ENCODE measurements around the gene SLC13A4.
"Not testable (repeated sequence)": the region's sequence is repeated elsewhere in the genome, so short reads cannot be mapped to it uniquely, and the experiment has no call there.

The SLC13A4 gene, protein sequence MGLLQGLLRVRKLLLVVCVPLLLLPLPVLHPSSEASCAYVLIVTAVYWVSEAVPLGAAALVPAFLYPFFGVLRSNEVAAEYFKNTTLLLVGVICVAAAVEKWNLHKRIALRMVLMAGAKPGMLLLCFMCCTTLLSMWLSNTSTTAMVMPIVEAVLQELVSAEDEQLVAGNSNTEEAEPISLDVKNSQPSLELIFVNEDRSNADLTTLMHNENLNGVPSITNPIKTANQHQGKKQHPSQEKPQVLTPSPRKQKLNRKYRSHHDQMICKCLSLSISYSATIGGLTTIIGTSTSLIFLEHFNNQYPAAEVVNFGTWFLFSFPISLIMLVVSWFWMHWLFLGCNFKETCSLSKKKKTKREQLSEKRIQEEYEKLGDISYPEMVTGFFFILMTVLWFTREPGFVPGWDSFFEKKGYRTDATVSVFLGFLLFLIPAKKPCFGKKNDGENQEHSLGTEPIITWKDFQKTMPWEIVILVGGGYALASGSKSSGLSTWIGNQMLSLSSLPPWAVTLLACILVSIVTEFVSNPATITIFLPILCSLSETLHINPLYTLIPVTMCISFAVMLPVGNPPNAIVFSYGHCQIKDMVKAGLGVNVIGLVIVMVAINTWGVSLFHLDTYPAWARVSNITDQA

GRCh38 chr7:135728136-135728669, at the start of gene SLC13A4:
Gene SLC13A4 (minus strand): TSS chr7:135728186. CDS start chr7:135727496, 690 bp downstream.
- no peak within 1 kb of the TSS for H3K27ac ChIP-seq
- DNase-seq (ENCODE audit: low spot score) = no peak
- ChIA-PET POLR2A (ENCODE audit: low non-redundant PET) (no interaction called here), CTCF (interaction anchor here (0.5 kb wide), 1 partner anchor 10 kb away, joined by 3 read pairs; no protein-coding TSS in a partner anchor)
- TF ChIP-seq, protein P1, sequence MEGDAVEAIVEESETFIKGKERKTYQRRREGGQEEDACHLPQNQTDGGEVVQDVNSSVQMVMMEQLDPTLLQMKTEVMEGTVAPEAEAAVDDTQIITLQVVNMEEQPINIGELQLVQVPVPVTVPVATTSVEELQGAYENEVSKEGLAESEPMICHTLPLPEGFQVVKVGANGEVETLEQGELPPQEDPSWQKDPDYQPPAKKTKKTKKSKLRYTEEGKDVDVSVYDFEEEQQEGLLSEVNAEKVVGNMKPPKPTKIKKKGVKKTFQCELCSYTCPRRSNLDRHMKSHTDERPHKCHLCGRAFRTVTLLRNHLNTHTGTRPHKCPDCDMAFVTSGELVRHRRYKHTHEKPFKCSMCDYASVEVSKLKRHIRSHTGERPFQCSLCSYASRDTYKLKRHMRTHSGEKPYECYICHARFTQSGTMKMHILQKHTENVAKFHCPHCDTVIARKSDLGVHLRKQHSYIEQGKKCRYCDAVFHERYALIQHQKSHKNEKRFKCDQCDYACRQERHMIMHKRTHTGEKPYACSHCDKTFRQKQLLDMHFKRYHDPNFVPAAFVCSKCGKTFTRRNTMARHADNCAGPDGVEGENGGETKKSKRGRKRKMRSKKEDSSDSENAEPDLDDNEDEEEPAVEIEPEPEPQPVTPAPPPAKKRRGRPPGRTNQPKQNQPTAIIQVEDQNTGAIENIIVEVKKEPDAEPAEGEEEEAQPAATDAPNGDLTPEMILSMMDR (conservative IDR thresholded peaks at IDR 0.05; ENCODE audit: low read depth) = no peak

DNA sequence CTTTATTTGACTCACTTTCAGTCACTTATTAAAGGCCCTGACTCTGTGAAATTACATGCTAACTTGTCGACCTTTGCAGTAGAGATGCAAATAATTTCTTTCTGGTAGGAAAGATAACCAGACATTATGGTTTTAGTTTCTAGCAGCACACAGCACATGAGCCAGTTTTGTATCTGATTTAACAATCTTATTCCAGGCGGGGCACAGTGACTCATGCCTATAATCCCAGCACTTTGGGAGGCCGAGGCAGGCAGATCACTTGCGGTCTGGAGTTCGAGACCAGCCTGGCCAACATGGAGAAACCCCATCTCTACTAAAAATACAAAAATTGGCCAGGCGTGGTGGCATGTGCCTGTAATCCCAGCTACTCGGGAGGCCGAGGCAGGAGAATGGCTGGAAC, 47.9 kb upstream of the SLC13A4 start:
- POLR2A ChIA-PET (ENCODE audit: low non-redundant PET); H3K27ac ChIP-seq; DNase-seq (ENCODE audit: low spot score); CTCF ChIA-PET: not testable (repeated sequence)

GRCh38 chr7:135775230-135775629, 47.2 kb upstream of the SLC13A4 start:
- ChIA-PET CTCF (no interaction called here), POLR2A (ENCODE audit: low non-redundant PET) (no interaction called here)
- TF ChIP-seq, protein P1 (conservative IDR thresholded peaks at IDR 0.05; ENCODE audit: low read depth) = no peak
- no peak for DNase-seq (ENCODE audit: low spot score)
- H3K27ac ChIP-seq = no peak overlapping the region

GRCh38 chr7:135774284-135774683, 46.3 kb upstream of the SLC13A4 start:
- H3K27ac ChIP-seq = peak overlapping the region; percentile 45; the same call in 1 of the 2 replicates
- peak; percentile 72 for DNase-seq (ENCODE audit: low spot score)
- POLR2A ChIA-PET (ENCODE audit: low non-redundant PET) = no interaction called here
- CTCF ChIA-PET = no interaction called here
- TF ChIP-seq, protein P1 (conservative IDR thresholded peaks at IDR 0.05; ENCODE audit: low read depth) = no peak

- ChIA-PET CTCF (interaction anchor here (0.6 kb wide), 1 partner anchor 333 kb away, joined by 4 read pairs; no protein-coding TSS in a partner anchor), POLR2A (ENCODE audit: low non-redundant PET) (no interaction called here)
- DNase-seq (ENCODE audit: low spot score) = no peak
- TF ChIP-seq, protein P1 (conservative IDR thresholded peaks at IDR 0.05; ENCODE audit: low read depth) = no peak
- no peak overlapping the region for H3K27ac ChIP-seq
These were observed 45.5 kb upstream of the SLC13A4 start for GRCh38 chr7:135773464-135773863.

GRCh38 chr7:135772639-135773222, 44.7 kb upstream of the SLC13A4 start:
- H3K27ac ChIP-seq = no peak overlapping the region
- ChIA-PET POLR2A (ENCODE audit: low non-redundant PET) (no interaction called here), CTCF (interaction anchor here (0.6 to 1.5 kb wide), 2 partner anchors 100 to 332 kb away, joined by 4 to 5 read pairs; no protein-coding TSS in a partner anchor)
- TF ChIP-seq, protein P1 (conservative IDR thresholded peaks at IDR 0.05; ENCODE audit: low read depth) = no peak
- DNase-seq (ENCODE audit: low spot score) = no peak

All from RWPE1 (cell line).